ENCODE results near the gene MOV10L1.
A peak's percentile ranks its signal among the peaks of the same experiment; 100 is the strongest.

The MOV10L1 gene

DNA sequence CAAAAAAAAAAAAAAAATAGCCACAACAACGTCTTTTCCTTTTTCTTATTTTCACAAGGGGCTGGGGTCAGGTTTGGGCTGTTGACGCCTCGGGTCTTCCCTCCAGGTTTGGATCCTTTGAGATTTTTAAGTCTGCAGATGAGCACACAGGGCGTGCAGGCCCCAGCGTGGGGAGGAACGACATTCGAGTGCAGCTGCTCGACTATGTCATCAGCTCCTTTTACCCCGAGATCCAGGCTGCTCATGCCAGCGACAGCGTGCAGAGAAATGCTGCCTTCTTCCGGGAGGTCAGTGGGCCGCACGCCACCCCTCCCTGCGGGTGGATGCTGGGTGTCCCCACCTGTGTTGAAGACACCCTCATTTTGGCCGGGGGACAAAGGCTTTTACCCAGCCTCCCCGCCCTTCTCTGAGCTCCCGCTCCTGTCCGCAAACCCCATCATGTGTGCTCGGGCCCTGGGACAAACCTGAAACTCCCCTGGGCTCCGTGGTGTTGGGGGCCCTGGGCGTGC lies 118.7 kb downstream of the MOV10L1 start:
- DNase-seq, result no peak

GRCh38 chr22:50208939-50209892 lies 119.4 kb downstream of the MOV10L1 start:
- no peak for DNase-seq

DNA sequence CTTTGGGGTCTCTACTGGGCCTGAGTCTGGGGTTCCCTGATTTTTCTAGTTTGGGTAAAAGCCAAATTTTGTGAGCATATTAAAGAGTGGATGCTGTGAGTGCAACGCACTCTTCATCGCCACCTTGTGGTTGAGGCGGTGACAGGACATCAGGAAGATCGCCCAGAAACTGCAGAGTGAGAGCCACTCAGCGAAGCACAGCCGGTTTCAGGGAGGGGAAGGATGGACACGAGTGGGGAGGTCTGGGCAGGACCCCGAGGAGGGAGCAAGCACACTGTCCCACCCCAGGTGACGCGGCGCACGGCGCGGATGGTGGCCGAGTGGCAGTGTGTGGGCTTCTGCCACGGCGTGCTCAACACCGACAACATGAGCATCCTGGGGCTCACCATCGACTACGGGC lies 120.1 kb downstream of the MOV10L1 start:
- peak; percentile 84 for DNase-seq

DNA sequence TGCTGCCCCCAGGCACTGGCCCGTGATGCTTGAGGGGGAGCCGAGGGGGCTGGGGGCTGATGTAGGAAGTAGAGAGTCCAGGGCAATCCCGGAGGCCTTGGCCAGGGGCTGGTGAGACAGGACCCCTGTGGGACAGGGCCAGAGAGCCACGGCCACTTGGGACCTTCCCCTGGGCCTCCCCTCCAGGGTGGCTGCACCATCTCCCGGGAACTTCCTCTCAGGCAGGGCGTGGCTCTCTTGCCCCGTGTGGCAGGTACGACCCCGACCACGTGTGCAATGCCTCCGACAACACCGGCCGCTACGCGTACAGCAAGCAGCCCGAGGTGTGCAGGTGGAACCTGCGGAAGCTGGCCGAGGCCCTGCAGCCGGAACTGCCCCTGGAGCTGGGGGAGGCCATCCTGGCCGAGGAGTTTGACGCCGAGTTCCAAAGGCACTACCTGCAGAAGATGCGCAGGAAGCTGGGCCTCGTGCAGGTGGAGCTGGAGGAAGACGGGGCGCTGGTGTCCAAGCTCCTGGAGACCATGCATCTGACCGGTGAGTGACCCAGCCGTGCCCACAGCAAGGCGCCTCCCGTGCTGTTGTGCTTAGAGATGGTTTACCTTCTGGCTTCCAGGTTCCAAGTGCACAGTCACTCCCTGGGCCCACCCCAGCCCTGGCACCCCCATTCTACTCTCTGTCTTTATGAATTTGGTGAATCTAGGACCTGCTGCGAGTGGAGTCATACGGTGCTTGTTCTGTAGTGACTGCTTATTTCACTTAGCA lies 120.8 kb downstream of the MOV10L1 start:
- no peak for DNase-seq

- no peak for DNase-seq
These were observed 121.3 kb downstream of the MOV10L1 start for GRCh38 chr22:50211147-50211546.

Data from eye (tissue), 1 donor.